Thoracic aorta (tissue), 2 donors: Measurements from ENCODE around the gene NDRG3. TPM values are rescaled to one million over a fixed set of nuclear protein-coding genes. Genes with fewer than 3 reads are reported as not detected.
A peak's percentile ranks its signal among the peaks of the same experiment; 100 is the strongest.

ENCODE experiments used
- ATAC-seq: fragments of 150-250 bp; one replicate; pipeline ENCODE4 v1.8.0; 2017; ENCODE audit warnings: low read depth; ENCODE audit not compliant: insufficient number of reproducible peaks, low FRiP score
- DNase-seq: peaks from one replicate; pipeline ENCODE4 v3.0.0-alpha.2; 2020; ENCODE audit warnings: low spot score
- H3K27ac ChIP-seq, 2 donors: fragments of 200-600 bp; sonication (generic); 1 replicate in 1 of 2; 2 replicates in 1 of 2; pipeline ENCODE4 v1.5.1; 2016; ENCODE audit warnings: mild to moderate bottlenecking in 2 of 2, moderate library complexity in 2 of 2
- H3K27me3 ChIP-seq: fragments of 200-600 bp; sonication (generic); replicated peaks from 2 replicates; pipeline ENCODE4 v1.6.0; 2016; ENCODE audit warnings: mild to moderate bottlenecking; ENCODE audit not compliant: insufficient read depth
- H3K36me3 ChIP-seq: fragments of 200-600 bp; sonication (generic); one replicate; pipeline ENCODE4 v1.5.1; 2016
- H3K4me1 ChIP-seq, 2 donors: fragments of 200-600 bp; sonication (generic); 1 replicate in 1 of 2; 2 replicates in 1 of 2; pipeline versions ENCODE4 v1.5.1 to v1.6.0; 2016; ENCODE audit warnings: low read depth in 2 of 2, mild to moderate bottlenecking in 1 of 2; ENCODE audit not compliant: control insufficient read depth in 1 of 2
- H3K4me3 ChIP-seq: fragments of 200-600 bp; sonication (generic); 2 replicates; pipeline ENCODE4 v1.5.1; 2016; ENCODE audit warnings: mild to moderate bottlenecking
- H3K9me3 ChIP-seq: fragments of 200-600 bp; sonication (generic); 2 replicates; pipeline ENCODE4 v1.5.1; 2016
- total RNA-seq, 2 donors: library from RNA; depleted of rRNA; stranded (reverse); fragments of >200 nt; gene quantifications; one replicate each; pipeline versions ENCODE4 v1.1.0 to v1.2.3, GENCODE V29; 2016
- TF ChIP-seq, protein P1 (sequence below): fragments of 200-600 bp; sonication (generic); IDR thresholded peaks from one replicate; pipeline ENCODE4 v1.5.1; 2019; ENCODE audit warnings: antibody characterized with exemption

The NDRG3 gene
- total RNA-seq, 2 donors from 2014 or later = 50.9 to 57.7 TPM

GRCh38 chr20:36775196-36775595 lies 29.3 kb upstream of the NDRG3 start:
- H3K4me3 ChIP-seq = no peak overlapping the region
- no peaks in the 10 kb centered on the region for H3K27me3 ChIP-seq
- ATAC-seq (no peak), DNase-seq (no peak)
- peak overlapping the region; percentile 96 to 97 for H3K27ac ChIP-seq
- no peaks in the 10 kb centered on the region for H3K9me3 ChIP-seq
- H3K4me1 ChIP-seq = peaks cover 3 to 23% of the 10 kb centered on the region in 2 donors
- no peaks in the 10 kb centered on the region for H3K36me3 ChIP-seq
- TF ChIP-seq, protein P1, sequence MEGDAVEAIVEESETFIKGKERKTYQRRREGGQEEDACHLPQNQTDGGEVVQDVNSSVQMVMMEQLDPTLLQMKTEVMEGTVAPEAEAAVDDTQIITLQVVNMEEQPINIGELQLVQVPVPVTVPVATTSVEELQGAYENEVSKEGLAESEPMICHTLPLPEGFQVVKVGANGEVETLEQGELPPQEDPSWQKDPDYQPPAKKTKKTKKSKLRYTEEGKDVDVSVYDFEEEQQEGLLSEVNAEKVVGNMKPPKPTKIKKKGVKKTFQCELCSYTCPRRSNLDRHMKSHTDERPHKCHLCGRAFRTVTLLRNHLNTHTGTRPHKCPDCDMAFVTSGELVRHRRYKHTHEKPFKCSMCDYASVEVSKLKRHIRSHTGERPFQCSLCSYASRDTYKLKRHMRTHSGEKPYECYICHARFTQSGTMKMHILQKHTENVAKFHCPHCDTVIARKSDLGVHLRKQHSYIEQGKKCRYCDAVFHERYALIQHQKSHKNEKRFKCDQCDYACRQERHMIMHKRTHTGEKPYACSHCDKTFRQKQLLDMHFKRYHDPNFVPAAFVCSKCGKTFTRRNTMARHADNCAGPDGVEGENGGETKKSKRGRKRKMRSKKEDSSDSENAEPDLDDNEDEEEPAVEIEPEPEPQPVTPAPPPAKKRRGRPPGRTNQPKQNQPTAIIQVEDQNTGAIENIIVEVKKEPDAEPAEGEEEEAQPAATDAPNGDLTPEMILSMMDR = no peak

DNA sequence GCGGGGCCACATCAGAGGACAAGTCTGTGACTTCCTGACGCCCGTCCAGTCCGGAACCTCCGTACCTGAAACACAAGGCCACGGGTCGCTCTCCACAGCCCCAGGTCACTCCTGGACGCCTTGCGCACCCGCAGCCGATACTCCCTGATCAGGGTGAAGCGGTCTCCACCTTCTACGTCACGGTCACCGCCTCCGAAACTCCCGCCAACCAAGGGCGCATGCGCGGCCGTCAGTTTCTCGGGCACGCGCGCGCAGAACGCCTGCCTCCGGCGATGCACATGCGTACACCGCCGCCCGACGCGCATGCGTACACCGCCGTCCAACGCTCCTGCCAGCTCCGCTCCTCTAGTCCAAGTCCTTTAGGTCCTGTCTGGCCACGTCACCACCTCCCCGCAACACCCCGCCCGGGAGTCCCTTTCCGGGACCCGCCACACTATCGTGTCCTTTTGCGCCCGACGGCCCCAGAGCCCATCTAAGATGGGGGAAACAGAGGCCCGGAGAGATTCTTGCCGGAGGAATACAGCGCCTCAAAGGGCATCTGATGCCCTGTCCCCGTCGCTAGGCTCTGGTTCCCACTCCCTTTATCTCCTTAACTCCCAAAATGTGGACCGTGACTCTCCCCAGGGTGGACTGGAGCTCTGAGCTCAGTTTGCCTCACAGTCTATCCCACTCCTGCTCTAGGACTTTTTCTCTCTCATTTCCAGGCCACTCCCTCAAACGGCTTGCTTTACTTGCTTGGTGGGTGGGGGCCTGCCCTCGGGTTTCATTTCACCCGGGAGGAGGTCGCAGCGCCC lies 27.9 kb upstream of the NDRG3 start, which contains the start of gene DSN1:
DSN1 (minus strand) TSS at position 167 of the 794 bp plus-strand sequence. CDS start 2,305 bp downstream, outside the sequence.
- peak within 1 kb of the TSS; percentile 81 for H3K4me3 ChIP-seq
- DNase-seq (peak; percentile 92), ATAC-seq (peak; percentile 94)
- H3K4me1 ChIP-seq = peaks cover 3 to 31% of the 10 kb centered on the region in 2 donors
- H3K27ac ChIP-seq = peak within 1 kb of the TSS; percentile 96 to 97
- H3K9me3 ChIP-seq = no peaks in the 10 kb centered on the region
- TF ChIP-seq, protein P1 = no peak
- H3K36me3 ChIP-seq = no peaks in the 10 kb centered on the region
- no peaks in the 10 kb centered on the region for H3K27me3 ChIP-seq

DNA sequence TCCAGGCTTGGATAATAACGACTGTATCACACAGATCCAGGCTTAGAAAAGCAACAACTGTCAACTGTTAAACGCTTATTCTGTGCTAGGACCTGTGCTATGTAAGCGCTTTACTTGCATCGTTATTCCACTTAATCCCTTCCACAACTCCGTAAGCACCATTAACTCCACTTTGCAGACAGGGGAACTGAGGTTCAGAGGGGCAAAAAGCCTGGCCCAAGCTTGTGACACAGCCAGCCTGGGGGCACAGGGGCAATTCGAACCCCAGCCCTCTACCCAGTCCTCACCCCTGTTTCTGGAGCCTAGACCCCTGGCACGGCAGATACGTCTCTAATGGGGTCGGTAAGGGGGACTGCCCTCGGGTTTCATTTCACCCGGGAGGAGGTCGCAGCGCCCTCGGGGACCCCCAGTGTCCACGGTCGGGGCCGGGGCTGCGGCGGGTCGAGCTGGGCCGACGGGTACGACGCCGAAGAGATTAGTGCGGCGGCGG lies 27.3 kb upstream of the NDRG3 start:
- Histone ChIP-seq H3K27me3 (no peaks in the 10 kb centered on the region), H3K9me3 (no peaks in the 10 kb centered on the region), H3K27ac (peak overlapping the region; percentile 96 to 97), H3K36me3 (no peaks in the 10 kb centered on the region), H3K4me1 (peaks cover 3 to 35% of the 10 kb centered on the region in 2 donors), H3K4me3 (peak overlapping the region; percentile 81)
- DNase-seq (no peak), ATAC-seq (no peak)
- TF ChIP-seq, protein P1 = no peak

DNA sequence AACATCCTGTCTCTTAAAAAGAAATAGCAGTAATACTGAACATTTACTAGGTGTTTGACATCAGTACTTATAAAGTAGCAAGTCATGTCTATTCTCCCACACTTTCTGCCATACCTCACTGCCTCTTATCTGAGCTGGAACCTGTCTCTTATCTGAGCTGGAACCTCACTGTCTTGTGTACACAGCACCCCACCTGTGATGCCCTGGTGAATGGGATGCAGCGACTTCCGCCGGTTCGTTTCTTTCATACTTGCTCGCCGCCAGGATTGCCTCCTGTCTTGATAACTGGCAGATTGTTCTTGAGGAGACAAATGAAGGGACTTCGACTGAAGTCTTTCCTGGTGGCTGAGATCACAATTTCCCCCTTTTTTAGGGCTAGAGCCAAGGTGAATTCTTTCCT lies 24.8 kb upstream of the NDRG3 start:
- H3K27ac ChIP-seq = no peak overlapping the region
- H3K27me3 ChIP-seq = no peaks in the 10 kb centered on the region
- no peak for ATAC-seq
- no peak overlapping the region for H3K4me3 ChIP-seq
- H3K4me1 ChIP-seq = peaks cover 3 to 34% of the 10 kb centered on the region in 2 donors
- TF ChIP-seq, protein P1 = no peak
- H3K36me3 ChIP-seq = no peaks in the 10 kb centered on the region
- no peaks in the 10 kb centered on the region for H3K9me3 ChIP-seq
- no peak for DNase-seq

- DNase-seq (no peak), ATAC-seq (no peak)
- Histone ChIP-seq H3K4me1 (peaks cover 3 to 20% of the 10 kb centered on the region in 2 donors), H3K9me3 (no peaks in the 10 kb centered on the region), H3K27ac (peak overlapping the region in 1 of 2 donors; percentile 4), H3K36me3 (no peaks in the 10 kb centered on the region), H3K27me3 (no peaks in the 10 kb centered on the region), H3K4me3 (no peak overlapping the region)
- TF ChIP-seq, protein P1 = no peak
These were observed 23.0 kb upstream of the NDRG3 start for GRCh38 chr20:36768768-36769430.
